B cell (primary cell): Measurements from ENCODE around the gene KPNA4. TPM values are rescaled to one million over a fixed set of nuclear protein-coding genes. Genes with fewer than 3 reads are reported as not detected.
A peak's percentile ranks its signal among the peaks of the same experiment; 100 is the strongest.

Experiments
- ATAC-seq: fragments of 200-7000 bp; cut with Tn5 transposase; one replicate; pipeline ENCODE4 v1.10.0; 2021; ENCODE audit warnings: low read depth, mild to moderate bottlenecking, moderate number of reproducible peaks, moderate library complexity
- CTCF ChIA-PET: fragments of 350-600 bp; sonication (Branson Sonifier 250); formaldehyde crosslinking; loops from one replicate; lab custom pipeline; 2021; ENCODE audit warnings: antibody characterized with exemption, inconsistent platforms; lab: Charles Lee
- POLR2A ChIA-PET: fragments of 350-600 bp; sonication (Branson Sonifier 250); formaldehyde crosslinking; loops from one replicate; lab custom pipeline; 2021; ENCODE audit warnings: antibody characterized with exemption; lab: Charles Lee
- DNase-seq: peaks from one replicate; pipeline ENCODE4 v3.0.0; 2013
- H2AFZ ChIP-seq: 2 replicates; pipeline ENCODE4 v1.6.1; 2012; ENCODE audit warnings: mild to moderate bottlenecking, low read depth, low read length; ENCODE audit not compliant: insufficient read depth, poor library complexity, severe bottlenecking
- H3K27ac ChIP-seq, 2 donors: 1 replicate in 1 of 2; 2 replicates in 1 of 2; pipeline ENCODE4 v1.5.1; 2012 to 2013; ENCODE audit warnings: low read length in 2 of 2, mild to moderate bottlenecking in 2 of 2, moderate library complexity in 1 of 2
- H3K27me3 ChIP-seq, 4 experiments: fragments of 200-600 bp in 1 of 4; sonication (generic) in 1 of 4; replicated peaks in 1 of 4; 1 replicate in 2 of 4; 2 replicates in 2 of 4; pipeline versions ENCODE4 v1.6.1 to v1.7.0; 2013 to 2016; ENCODE audit warnings: low read length in 3 of 4, mild to moderate bottlenecking in 2 of 4, mixed read lengths in 1 of 4, moderate library complexity in 1 of 4; ENCODE audit not compliant: insufficient read depth in 4 of 4, control insufficient read depth in 3 of 4; ENCODE audit errors: control extremely low read depth in 1 of 4
- H3K36me3 ChIP-seq, 2 experiments: replicated peaks in 1 of 2; 1 replicate in 1 of 2; 2 replicates in 1 of 2; pipeline versions ENCODE4 v1.6.1 to v1.7.1; 2013; ENCODE audit warnings: low read length in 1 of 2; ENCODE audit not compliant: insufficient read depth in 2 of 2, control insufficient read depth in 1 of 2; ENCODE audit errors: control extremely low read depth in 1 of 2, extremely low read depth in 1 of 2
- H3K4me1 ChIP-seq, 2 donors: fragments of 200-600 bp in 1 of 2; sonication (generic) in 1 of 2; 1 replicate in 1 of 2; 2 replicates in 1 of 2; pipeline versions ENCODE4 v1.5.1 to v1.6.1; 2013 to 2017; ENCODE audit warnings: low read length in 2 of 2; ENCODE audit not compliant: control insufficient read depth in 2 of 2, insufficient read depth in 2 of 2
- H3K4me2 ChIP-seq: replicated peaks from 2 replicates; pipeline ENCODE3; 2012; ENCODE audit warnings: mild to moderate bottlenecking, low read depth, low read length; ENCODE audit not compliant: poor library complexity, severe bottlenecking
- H3K4me3 ChIP-seq, 5 experiments: fragments of 200-600 bp in 1 of 5; sonication (generic) in 1 of 5; 1 replicate in 3 of 5; 2 replicates in 2 of 5; pipeline versions ENCODE4 v1.5.1 to v1.7.0; 2011 to 2016; ENCODE audit warnings: low read length in 4 of 5, mild to moderate bottlenecking in 4 of 5, low read depth in 2 of 5, control low read depth in 1 of 5, moderate library complexity in 1 of 5; ENCODE audit not compliant: insufficient read depth in 1 of 5; ENCODE audit errors: control extremely low read depth in 1 of 5, extremely low read depth in 1 of 5
- H3K79me2 ChIP-seq: fragments of 200-600 bp; sonication (generic); one replicate; pipeline ENCODE4 v1.6.0; 2016; ENCODE audit warnings: low read length; ENCODE audit not compliant: control insufficient read depth, insufficient read depth
- H3K9ac ChIP-seq: fragments of 200-600 bp; sonication (generic); 2 replicates; pipeline ENCODE4 v1.6.1; 2017; ENCODE audit warnings: mild to moderate bottlenecking, low read length, moderate library complexity
- H3K9me3 ChIP-seq, 3 donors: one replicate each; pipeline versions ENCODE4 v1.6.1 to v1.7.1; 2013; ENCODE audit warnings: low read length in 2 of 3; ENCODE audit not compliant: control insufficient read depth in 2 of 3, insufficient read depth in 1 of 3; ENCODE audit errors: control extremely low read depth in 1 of 3
- H4K20me1 ChIP-seq: 2 replicates; pipeline ENCODE4 v1.6.0; 2012; ENCODE audit warnings: mild to moderate bottlenecking, low read length; ENCODE audit not compliant: insufficient read depth, control insufficient read depth, poor library complexity, severe bottlenecking
- H3K27ac Mint-ChIP-seq: one replicate; pipeline ENCODE4 v1.8.0; 2021; ENCODE audit warnings: mixed read lengths
- H3K27me3 Mint-ChIP-seq: one replicate; pipeline ENCODE4 v1.8.0; 2021; ENCODE audit warnings: mixed read lengths
- H3K4me1 Mint-ChIP-seq: one replicate; pipeline ENCODE4 v1.8.0; 2021; ENCODE audit warnings: mixed read lengths
- H3K4me3 Mint-ChIP-seq: one replicate; pipeline ENCODE4 v1.8.0; 2021; ENCODE audit warnings: mixed read lengths
- H3K9me3 Mint-ChIP-seq: one replicate; pipeline ENCODE4 v1.8.0; 2022; ENCODE audit warnings: mixed read lengths; ENCODE audit not compliant: insufficient read depth
- EZH2 ChIP-seq: IDR thresholded peaks from 2 replicates; pipeline ENCODE4 v1.6.1; 2012; ENCODE audit warnings: borderline replicate concordance, low read depth, mild to moderate bottlenecking, moderate library complexity, low read length; ENCODE audit not compliant: insufficient read depth, poor library complexity, severe bottlenecking
- WGBS: methylation state at CpG from one replicate; pipeline ENCODE4 v1.1.5; 2013; ENCODE audit warnings: missing lambda C conversion rate; ENCODE audit not compliant: insufficient coverage; 5-methylcytosine and 5-hydroxymethylcytosine counted together
- intact Hi-C: fragments of 100-400 bp; cut with micrococcal nuclease; formaldehyde crosslinking; loops from one replicate; pipeline ENCODE4 v1.10.0; 2022
- polyA plus RNA-seq: library from polyadenylated mRNA; depleted of rRNA; stranded (reverse); fragments of >200 nt; gene quantifications from 2 replicates; pipeline ENCODE4 v1.2.3, GENCODE V29; 2012
- total RNA-seq, 2 donors: library from RNA; stranded (reverse); fragments of 120-200 nt in 1 of 2; gene quantifications; 1 replicate in 1 of 2; 2 replicates in 1 of 2; pipeline versions ENCODE4 v1.2.3 to v1.2.4, GENCODE V29; 2013 to 2022
- TF ChIP-seq, protein P1 (sequence below): fragments of 200-600 bp; IDR thresholded peaks from one replicate; pipeline ENCODE4 v1.8.0; 2022; ENCODE audit warnings: antibody characterized with exemption, mild to moderate bottlenecking

Gene KPNA4
- total and polyA plus RNA-seq, 2 donors (not counting 1 experiment from before 2014, with no cell fraction given) = 9.6 to 55.1 TPM

DNA sequence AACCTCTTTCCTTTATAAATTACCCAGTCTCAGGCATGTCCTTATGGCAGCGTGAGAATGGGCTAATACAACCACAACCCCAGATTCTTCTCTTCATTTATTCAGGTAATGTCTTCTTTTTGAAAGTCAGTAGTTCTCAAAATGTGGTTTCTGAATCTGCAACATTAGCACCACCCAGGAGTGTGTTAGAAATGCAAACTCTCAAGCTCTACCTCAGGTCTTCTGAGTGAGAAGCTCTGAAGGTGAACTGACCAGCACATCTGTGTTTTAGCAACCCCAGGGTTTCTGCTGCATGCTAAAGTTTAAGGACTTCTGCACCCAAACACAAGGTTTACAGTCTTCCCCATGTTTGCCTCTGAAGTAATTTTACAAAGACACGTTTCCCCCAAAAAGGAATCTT is 93.5 kb downstream of the KPNA4 start:
- Histone ChIP-seq H3K36me3 (no peaks in the 10 kb centered on the region), H3K4me2 (no peak overlapping the region), H3K9me3 (peaks cover 0 to 17% (median 13%) of the 10 kb centered on the region in 3 donors), H3K9ac (no peak overlapping the region), H3K27ac (no peak overlapping the region), H2AFZ (peak overlapping the region; percentile 16), H3K27me3 (peaks cover 0 to 4% (median 0%) of the 10 kb centered on the region in 4 experiments), H3K79me2 (no peaks in the 10 kb centered on the region), H4K20me1 (no peaks in the 10 kb centered on the region), H3K4me3 (no peak overlapping the region), H3K4me1 (peaks cover 0 to 9% of the 10 kb centered on the region in 2 donors)
- Mint-ChIP-seq H3K4me1 (peaks cover 4% of the 10 kb centered on the region), H3K27me3 (peaks cover 9% of the 10 kb centered on the region), H3K4me3 (no peak overlapping the region), H3K9me3 (peaks cover 8% of the 10 kb centered on the region), H3K27ac (no peak overlapping the region)
- ATAC-seq = no peak
- CTCF ChIA-PET = interaction anchor here (0.8 kb wide), 1 partner anchor 14 kb away, joined by 3 read pairs; no protein-coding TSS in a partner anchor
- intact Hi-C loops = no loop called here
- POLR2A ChIA-PET = no interaction called here
- DNase-seq = no peak
- 67% methylated on average over 1 of the region's 2 CpGs for WGBS
- TF ChIP-seq EZH2 = no peak

DNA sequence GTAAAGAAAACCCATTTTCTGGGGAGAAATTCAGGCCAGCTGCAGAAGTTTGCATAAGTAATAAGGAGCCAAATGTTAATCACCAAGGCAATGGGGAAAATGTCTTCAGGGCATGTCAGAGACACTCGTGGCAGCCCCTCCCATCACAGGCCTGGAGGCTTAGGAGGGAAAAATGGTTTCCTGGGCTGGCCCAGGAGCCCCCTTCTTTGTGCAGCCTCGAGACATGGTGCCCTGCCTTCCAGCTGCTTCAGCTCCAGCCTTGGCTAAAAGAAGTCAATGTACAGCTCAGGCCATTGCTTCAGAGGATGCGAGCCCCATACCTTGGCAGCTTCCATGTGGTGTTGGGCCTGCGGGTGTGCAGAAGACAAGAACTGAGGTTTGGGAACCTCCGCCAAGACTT is 95.2 kb downstream of the KPNA4 start:
- peaks cover 0 to 9% of the 10 kb centered on the region in 2 donors for H3K4me1 ChIP-seq
- peaks cover 0 to 17% (median 13%) of the 10 kb centered on the region in 3 donors for H3K9me3 ChIP-seq
- no peak overlapping the region for H2AFZ ChIP-seq
- intact Hi-C loops = no loop called here
- H3K27ac ChIP-seq = no peak overlapping the region
- H4K20me1 ChIP-seq = no peaks in the 10 kb centered on the region
- 93% methylated on average over 5 of the region's 5 CpGs for WGBS
- DNase-seq = no peak
- H3K79me2 ChIP-seq = no peaks in the 10 kb centered on the region
- Mint-ChIP-seq H3K9me3 (peaks cover 8% of the 10 kb centered on the region), H3K4me1 (peaks cover 4% of the 10 kb centered on the region), H3K27me3 (peaks cover 9% of the 10 kb centered on the region), H3K4me3 (no peak overlapping the region), H3K27ac (no peak overlapping the region)
- no peaks in the 10 kb centered on the region for H3K36me3 ChIP-seq
- ChIA-PET POLR2A (no interaction called here), CTCF (no interaction called here)
- no peak overlapping the region for H3K4me3 ChIP-seq
- H3K9ac ChIP-seq = no peak overlapping the region
- H3K27me3 ChIP-seq = peaks cover 0 to 4% (median 0%) of the 10 kb centered on the region in 4 experiments
- TF ChIP-seq, protein P1, sequence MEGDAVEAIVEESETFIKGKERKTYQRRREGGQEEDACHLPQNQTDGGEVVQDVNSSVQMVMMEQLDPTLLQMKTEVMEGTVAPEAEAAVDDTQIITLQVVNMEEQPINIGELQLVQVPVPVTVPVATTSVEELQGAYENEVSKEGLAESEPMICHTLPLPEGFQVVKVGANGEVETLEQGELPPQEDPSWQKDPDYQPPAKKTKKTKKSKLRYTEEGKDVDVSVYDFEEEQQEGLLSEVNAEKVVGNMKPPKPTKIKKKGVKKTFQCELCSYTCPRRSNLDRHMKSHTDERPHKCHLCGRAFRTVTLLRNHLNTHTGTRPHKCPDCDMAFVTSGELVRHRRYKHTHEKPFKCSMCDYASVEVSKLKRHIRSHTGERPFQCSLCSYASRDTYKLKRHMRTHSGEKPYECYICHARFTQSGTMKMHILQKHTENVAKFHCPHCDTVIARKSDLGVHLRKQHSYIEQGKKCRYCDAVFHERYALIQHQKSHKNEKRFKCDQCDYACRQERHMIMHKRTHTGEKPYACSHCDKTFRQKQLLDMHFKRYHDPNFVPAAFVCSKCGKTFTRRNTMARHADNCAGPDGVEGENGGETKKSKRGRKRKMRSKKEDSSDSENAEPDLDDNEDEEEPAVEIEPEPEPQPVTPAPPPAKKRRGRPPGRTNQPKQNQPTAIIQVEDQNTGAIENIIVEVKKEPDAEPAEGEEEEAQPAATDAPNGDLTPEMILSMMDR = no peak
- no peak for TF ChIP-seq EZH2
- H3K4me2 ChIP-seq = no peak overlapping the region
- no peak for ATAC-seq
